ENCODE results near the gene TAOK2. TPM values are rescaled to one million over a fixed set of nuclear protein-coding genes. Genes with fewer than 3 reads are reported as not detected.
A peak's percentile ranks its signal among the peaks of the same experiment; 100 is the strongest.

Gene TAOK2
- total RNA-seq, 1 donor from 2014 or later: 36.5 TPM

DNA sequence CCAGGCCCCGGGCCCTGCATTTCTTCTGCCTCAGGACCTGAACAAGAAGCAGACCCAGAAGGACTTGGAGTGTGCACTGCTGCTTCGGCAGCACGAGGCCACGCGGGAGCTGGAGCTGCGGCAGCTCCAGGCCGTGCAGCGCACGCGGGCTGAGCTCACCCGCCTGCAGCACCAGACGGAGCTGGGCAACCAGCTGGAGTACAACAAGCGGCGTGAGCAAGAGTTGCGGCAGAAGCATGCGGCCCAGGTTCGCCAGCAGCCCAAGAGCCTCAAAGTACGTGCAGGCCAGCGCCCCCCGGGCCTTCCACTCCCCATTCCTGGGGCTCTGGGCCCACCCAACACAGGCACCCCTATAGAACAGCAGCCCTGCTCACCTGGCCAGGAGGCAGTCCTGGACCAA lies 12.6 kb downstream of the TAOK2 start:
- H3K4me1 Mint-ChIP-seq (ENCODE audit: low read depth): no peaks in the 10 kb centered on the region
- H3K4me3 Mint-ChIP-seq (ENCODE audit: low read depth): no peak overlapping the region
- H3K27ac Mint-ChIP-seq: no peak overlapping the region
- no peak for DNase-seq (ENCODE audit: low spot score)
- no peaks in the 10 kb centered on the region for H3K27me3 Mint-ChIP-seq (ENCODE audit: low read depth)
- H3K9me3 Mint-ChIP-seq: no peaks in the 10 kb centered on the region
- intact Hi-C loops (cut with micrococcal nuclease): no loop called here
- H3K36me3 Mint-ChIP-seq (ENCODE audit: low read depth): peaks cover 71% of the 10 kb centered on the region

DNA sequence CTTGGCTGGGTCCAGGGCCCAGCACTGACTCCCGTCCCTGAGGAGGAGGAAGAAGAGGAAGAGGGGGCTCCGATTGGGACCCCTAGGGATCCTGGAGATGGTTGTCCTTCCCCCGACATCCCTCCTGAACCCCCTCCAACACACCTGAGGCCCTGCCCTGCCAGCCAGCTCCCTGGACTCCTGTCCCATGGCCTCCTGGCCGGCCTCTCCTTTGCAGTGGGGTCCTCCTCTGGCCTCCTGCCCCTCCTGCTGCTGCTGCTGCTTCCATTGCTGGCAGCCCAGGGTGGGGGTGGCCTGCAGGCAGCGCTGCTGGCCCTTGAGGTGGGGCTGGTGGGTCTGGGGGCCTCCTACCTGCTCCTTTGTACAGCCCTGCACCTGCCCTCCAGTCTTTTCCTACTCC lies 13.3 kb downstream of the TAOK2 start:
- Mint-ChIP-seq H3K4me3 (ENCODE audit: low read depth) (no peak overlapping the region), H3K27ac (no peak overlapping the region), H3K4me1 (ENCODE audit: low read depth) (no peaks in the 10 kb centered on the region), H3K36me3 (ENCODE audit: low read depth) (peaks cover 73% of the 10 kb centered on the region), H3K27me3 (ENCODE audit: low read depth) (no peaks in the 10 kb centered on the region), H3K9me3 (no peaks in the 10 kb centered on the region)
- intact Hi-C loops (cut with micrococcal nuclease): no loop called here
- DNase-seq (ENCODE audit: low spot score): no peak

DNA sequence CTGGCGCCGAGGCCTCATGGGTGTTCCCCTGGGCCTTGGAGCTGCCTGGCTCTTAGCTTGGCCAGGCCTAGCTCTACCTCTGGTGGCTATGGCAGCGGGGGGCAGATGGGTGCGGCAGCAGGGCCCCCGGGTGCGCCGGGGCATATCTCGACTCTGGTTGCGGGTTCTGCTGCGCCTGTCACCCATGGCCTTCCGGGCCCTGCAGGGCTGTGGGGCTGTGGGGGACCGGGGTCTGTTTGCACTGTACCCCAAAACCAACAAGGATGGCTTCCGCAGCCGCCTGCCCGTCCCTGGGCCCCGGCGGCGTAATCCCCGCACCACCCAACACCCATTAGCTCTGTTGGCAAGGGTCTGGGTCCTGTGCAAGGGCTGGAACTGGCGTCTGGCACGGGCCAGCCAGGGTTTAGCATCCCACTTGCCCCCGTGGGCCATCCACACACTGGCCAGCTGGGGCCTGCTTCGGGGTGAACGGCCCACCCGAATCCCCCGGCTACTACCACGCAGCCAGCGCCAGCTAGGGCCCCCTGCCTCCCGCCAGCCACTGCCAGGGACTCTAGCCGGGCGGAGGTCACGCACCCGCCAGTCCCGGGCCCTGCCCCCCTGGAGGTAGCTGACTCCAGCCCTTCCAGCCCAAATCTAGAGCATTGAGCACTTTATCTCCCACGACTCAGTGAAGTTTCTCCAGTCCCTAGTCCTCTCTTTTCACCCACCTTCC lies 13.9 kb downstream of the TAOK2 start:
- intact Hi-C loops (cut with micrococcal nuclease): no loop called here
- H3K27ac Mint-ChIP-seq: no peak overlapping the region
- no peaks in the 10 kb centered on the region for H3K9me3 Mint-ChIP-seq
- no peak overlapping the region for H3K4me3 Mint-ChIP-seq (ENCODE audit: low read depth)
- no peaks in the 10 kb centered on the region for H3K4me1 Mint-ChIP-seq (ENCODE audit: low read depth)
- no peaks in the 10 kb centered on the region for H3K27me3 Mint-ChIP-seq (ENCODE audit: low read depth)
- peaks cover 73% of the 10 kb centered on the region for H3K36me3 Mint-ChIP-seq (ENCODE audit: low read depth)
- DNase-seq (ENCODE audit: low spot score): no peak

DNA sequence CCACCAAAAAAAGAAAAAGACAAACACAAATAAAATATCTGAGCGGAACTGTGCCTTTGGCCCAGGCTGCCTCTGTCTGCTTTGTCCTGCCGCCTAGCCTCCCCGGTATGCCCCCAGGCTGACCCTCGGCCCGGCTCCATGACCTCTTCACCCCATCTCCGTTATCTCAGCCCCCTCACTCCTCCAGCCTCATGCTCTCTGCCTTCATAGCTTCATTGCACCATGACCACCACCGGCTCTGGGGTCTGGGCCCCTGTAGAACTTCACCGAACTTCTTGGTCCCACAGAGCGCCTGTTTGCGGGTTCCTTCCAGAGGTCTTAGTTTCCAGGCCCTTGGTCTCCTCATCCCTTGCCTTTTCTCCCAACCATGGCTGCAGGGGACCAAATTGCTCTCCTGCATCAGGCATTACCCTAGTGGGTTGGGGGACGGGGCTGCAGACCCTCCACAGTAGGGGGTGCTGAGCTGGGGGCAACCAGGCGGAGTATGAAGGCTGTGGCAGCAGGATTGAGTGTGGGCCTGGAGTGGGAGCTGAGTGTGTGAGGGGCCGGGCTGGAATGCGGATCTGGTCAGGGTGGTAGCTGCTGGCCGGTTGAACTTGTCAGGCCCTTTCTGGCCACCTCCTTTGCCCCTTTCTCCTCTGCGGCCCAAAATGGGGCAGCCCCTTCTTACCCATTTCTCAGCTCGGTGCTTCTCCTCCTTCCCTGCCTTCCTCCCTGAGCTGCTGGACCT lies 14.8 kb downstream of the TAOK2 start:
- Mint-ChIP-seq H3K4me1 (ENCODE audit: low read depth) (no peaks in the 10 kb centered on the region), H3K9me3 (no peaks in the 10 kb centered on the region), H3K36me3 (ENCODE audit: low read depth) (peaks cover 71% of the 10 kb centered on the region), H3K27me3 (ENCODE audit: low read depth) (no peaks in the 10 kb centered on the region), H3K27ac (no peak overlapping the region), H3K4me3 (ENCODE audit: low read depth) (no peak overlapping the region)
- intact Hi-C loops (cut with micrococcal nuclease): no loop called here
- no peak for DNase-seq (ENCODE audit: low spot score)

DNA sequence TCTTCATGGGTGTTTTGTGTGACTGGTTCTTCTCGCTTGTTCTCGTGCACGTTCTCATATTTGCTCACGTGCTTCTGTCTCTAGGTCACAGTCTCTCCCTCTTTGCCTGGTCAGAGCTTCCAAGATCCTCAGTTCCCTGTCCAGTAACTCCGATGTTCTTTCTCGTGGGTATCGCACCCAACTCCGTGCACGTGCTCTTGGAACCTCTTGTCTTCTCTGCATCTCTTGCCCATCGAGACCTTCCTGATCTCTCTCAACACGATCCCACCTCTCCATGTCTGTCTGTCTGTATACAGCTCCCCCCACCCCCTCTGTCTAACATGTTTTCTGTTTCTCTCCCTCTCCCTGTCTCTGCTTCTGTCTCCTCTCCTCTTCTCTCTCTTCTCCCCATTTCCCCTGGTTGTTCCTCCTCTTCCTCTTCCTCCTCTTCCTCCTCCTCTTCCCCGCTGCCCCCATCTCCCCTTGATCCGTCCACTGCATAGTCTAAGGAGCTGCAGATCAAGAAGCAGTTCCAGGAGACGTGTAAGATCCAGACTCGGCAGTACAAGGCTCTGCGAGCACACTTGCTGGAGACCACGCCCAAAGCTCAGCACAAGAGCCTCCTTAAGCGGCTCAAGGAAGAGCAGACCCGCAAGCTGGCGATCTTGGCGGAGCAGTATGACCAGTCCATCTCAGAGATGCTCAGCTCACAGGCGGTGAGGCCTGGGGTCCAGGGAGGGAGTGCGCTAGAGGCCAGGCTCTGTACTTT lies 15.6 kb downstream of the TAOK2 start:
- intact Hi-C loops (cut with micrococcal nuclease): no loop called here
- Mint-ChIP-seq H3K9me3 (no peaks in the 10 kb centered on the region), H3K4me1 (ENCODE audit: low read depth) (peaks cover 5% of the 10 kb centered on the region), H3K4me3 (ENCODE audit: low read depth) (no peak overlapping the region), H3K27ac (no peak overlapping the region), H3K27me3 (ENCODE audit: low read depth) (no peaks in the 10 kb centered on the region), H3K36me3 (ENCODE audit: low read depth) (peaks cover 69% of the 10 kb centered on the region)
- no peak for DNase-seq (ENCODE audit: low spot score)

DNA sequence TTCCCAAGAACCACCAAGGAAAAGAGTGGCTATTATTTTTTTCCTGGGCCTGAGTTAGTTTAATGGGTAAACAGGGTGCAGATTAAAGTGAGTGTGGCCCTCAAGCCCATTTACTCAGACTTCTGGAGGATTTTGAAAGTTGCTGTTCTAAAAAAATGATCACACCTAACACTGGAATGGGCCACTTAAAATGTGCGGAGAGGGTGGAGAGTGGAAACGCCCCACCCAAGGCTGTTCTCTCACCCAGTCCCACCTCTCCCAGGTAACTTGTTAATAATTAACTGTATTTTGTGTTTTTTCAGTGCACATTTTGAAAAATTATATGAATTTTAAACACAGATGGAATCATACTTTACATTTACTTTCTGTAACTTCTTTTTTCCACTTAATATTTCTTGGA lies 16.4 kb downstream of the TAOK2 start:
- intact Hi-C loops (cut with micrococcal nuclease): loop anchor here (10.0 kb wide), 1 partner anchor 125 kb away; the partner anchor contains the start of gene CDIPT
- no peak overlapping the region for H3K4me3 Mint-ChIP-seq (ENCODE audit: low read depth)

DNA sequence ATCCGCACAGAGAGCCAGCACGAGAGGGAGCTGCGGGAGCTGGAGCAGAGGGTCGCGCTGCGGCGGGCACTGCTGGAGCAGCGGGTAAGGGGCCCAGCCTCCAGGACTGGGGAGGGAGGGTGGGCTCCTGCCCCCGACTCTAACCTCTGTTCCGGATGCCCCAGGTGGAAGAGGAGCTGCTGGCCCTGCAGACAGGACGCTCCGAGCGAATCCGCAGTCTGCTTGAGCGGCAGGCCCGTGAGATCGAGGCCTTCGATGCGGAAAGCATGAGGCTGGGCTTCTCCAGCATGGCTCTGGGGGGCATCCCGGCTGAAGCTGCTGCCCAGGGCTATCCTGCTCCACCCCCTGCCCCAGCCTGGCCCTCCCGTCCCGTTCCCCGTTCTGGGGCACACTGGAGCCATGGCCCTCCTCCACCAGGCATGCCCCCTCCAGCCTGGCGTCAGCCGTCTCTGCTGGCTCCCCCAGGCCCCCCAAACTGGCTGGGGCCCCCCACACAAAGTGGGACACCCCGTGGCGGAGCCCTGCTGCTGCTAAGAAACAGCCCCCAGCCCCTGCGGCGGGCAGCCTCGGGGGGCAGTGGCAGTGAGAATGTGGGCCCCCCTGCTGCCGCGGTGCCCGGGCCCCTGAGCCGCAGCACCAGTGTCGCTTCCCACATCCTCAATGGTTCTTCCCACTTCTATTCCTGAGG lies 17.4 kb downstream of the TAOK2 start:
- Mint-ChIP-seq H3K27ac (no peak overlapping the region), H3K36me3 (ENCODE audit: low read depth) (peaks cover 63% of the 10 kb centered on the region), H3K9me3 (no peaks in the 10 kb centered on the region), H3K4me1 (ENCODE audit: low read depth) (peaks cover 13% of the 10 kb centered on the region), H3K4me3 (ENCODE audit: low read depth) (no peak overlapping the region), H3K27me3 (ENCODE audit: low read depth) (no peaks in the 10 kb centered on the region)
- no peak for DNase-seq (ENCODE audit: low spot score)
- intact Hi-C loops (cut with micrococcal nuclease): loop anchor here (10.0 kb wide), 1 partner anchor 126 kb away; the partner anchor contains the start of gene CDIPT

More for the DNA sequence above, 16.4 kb downstream of the TAOK2 start:
- no peak for DNase-seq (ENCODE audit: low spot score)
- H3K9me3 Mint-ChIP-seq: no peaks in the 10 kb centered on the region
- peaks cover 69% of the 10 kb centered on the region for H3K36me3 Mint-ChIP-seq (ENCODE audit: low read depth)
- H3K27me3 Mint-ChIP-seq (ENCODE audit: low read depth): no peaks in the 10 kb centered on the region
- no peak overlapping the region for H3K27ac Mint-ChIP-seq
- H3K4me1 Mint-ChIP-seq (ENCODE audit: low read depth): peaks cover 13% of the 10 kb centered on the region

DNA sequence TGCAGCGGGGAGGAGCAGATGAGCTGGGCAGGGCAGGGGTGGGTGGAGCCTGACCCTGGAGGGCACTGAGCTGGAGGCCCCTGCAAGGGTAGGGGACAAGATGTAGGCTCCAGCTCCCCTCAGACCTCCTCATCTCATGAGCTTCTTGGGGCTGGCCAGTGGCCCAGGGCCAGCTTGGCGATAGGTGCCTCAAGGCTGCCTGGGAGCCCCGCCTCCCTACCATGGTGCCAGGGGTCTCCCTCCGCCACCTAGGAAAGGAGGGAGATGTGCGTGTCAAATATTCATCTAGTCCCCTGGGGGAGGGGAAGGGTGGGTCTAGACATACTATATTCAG lies 17.9 kb downstream of the TAOK2 start:
- H3K27ac Mint-ChIP-seq: no peak overlapping the region
- H3K36me3 Mint-ChIP-seq (ENCODE audit: low read depth): peaks cover 64% of the 10 kb centered on the region
- peaks cover 13% of the 10 kb centered on the region for H3K4me1 Mint-ChIP-seq (ENCODE audit: low read depth)
- DNase-seq (ENCODE audit: low spot score): no peak
- H3K4me3 Mint-ChIP-seq (ENCODE audit: low read depth): no peak overlapping the region
- no peaks in the 10 kb centered on the region for H3K9me3 Mint-ChIP-seq
- no peaks in the 10 kb centered on the region for H3K27me3 Mint-ChIP-seq (ENCODE audit: low read depth)
- intact Hi-C loops (cut with micrococcal nuclease): loop anchor here (10.0 kb wide), 1 partner anchor 127 kb away; the partner anchor contains the start of gene CDIPT

DNA sequence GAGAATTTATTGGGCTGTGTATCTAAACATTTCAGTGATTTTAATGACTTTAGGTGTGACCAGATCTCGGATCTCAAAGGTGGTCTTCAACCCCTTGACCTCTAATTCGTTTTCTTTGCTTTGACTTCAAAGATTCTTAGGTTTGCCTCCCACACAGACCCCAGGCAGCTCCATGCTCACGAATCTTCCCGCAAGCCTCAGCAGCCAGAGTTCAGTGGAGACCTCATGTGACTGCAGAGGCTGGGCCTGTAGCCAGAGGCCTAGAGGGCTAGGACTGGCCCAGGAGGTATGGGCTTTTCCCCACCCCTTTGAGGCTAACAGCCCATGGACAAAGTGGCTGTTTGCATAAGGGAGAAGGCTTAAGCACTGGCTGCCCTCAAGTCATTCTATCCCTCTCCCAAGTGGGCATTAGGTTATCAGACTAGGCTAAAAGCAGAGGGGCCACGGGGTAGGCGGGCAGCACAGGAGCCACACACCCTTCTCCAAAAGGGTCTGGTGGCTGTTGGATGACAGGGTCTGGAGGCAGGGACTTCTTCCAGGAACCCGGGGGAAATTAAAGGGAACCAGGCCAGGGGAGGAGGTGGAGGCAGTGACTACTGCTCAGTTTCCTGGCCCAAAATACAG lies 18.8 kb downstream of the TAOK2 start:
- Mint-ChIP-seq H3K4me1 (ENCODE audit: low read depth) (peaks cover 18% of the 10 kb centered on the region), H3K27ac (no peak overlapping the region), H3K36me3 (ENCODE audit: low read depth) (peaks cover 67% of the 10 kb centered on the region), H3K27me3 (ENCODE audit: low read depth) (no peaks in the 10 kb centered on the region), H3K9me3 (no peaks in the 10 kb centered on the region), H3K4me3 (ENCODE audit: low read depth) (no peak overlapping the region)
- no peak for DNase-seq (ENCODE audit: low spot score)
- intact Hi-C loops (cut with micrococcal nuclease): loop anchor here (10.0 kb wide), 1 partner anchor 128 kb away; the partner anchor contains the start of gene CDIPT

DNA sequence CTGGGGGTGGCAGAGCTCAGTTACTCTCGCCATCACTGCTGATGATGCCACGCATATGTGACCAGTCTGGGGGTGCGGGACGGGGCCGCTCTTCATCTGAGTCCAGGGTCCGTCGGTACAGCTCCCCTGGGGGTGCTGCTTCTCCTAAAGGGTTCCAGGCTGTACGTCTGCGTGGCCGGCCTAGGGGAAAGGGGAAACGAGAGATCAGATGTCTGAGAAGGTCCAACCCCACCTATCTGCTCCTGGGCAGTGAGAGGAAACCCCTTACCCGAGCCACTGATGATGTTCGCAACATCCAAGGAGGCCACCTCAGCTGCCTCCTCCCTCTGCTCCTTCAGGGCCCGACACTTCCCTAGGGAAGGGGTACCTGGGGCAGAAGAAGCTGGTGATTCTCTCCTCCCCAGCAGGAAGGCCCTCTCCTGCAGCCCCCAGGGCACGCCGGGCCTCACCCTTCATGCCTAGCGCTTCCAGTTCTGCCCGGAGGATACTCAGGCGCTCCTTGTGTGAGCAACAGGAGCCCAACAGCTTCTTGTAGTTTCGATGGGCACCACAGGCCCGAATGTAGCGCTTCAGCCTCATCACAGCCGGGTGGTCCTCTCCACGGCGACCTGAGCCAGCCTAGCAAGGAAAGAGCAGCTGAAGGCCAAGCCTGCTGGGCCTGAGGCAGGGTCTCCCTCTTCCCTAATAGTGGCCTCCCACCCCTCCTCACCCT lies 19.7 kb downstream of the TAOK2 start:
- no peaks in the 10 kb centered on the region for H3K9me3 Mint-ChIP-seq
- no peak for DNase-seq (ENCODE audit: low spot score)
- H3K4me1 Mint-ChIP-seq (ENCODE audit: low read depth): peaks cover 20% of the 10 kb centered on the region
- H3K4me3 Mint-ChIP-seq (ENCODE audit: low read depth): peak overlapping the region; percentile 98
- intact Hi-C loops (cut with micrococcal nuclease): loop anchor here (10.0 kb wide), 1 partner anchor 129 kb away; the partner anchor contains the start of gene CDIPT
- H3K36me3 Mint-ChIP-seq (ENCODE audit: low read depth): peaks cover 70% of the 10 kb centered on the region
- no peak overlapping the region for H3K27ac Mint-ChIP-seq
- no peaks in the 10 kb centered on the region for H3K27me3 Mint-ChIP-seq (ENCODE audit: low read depth)

DNA sequence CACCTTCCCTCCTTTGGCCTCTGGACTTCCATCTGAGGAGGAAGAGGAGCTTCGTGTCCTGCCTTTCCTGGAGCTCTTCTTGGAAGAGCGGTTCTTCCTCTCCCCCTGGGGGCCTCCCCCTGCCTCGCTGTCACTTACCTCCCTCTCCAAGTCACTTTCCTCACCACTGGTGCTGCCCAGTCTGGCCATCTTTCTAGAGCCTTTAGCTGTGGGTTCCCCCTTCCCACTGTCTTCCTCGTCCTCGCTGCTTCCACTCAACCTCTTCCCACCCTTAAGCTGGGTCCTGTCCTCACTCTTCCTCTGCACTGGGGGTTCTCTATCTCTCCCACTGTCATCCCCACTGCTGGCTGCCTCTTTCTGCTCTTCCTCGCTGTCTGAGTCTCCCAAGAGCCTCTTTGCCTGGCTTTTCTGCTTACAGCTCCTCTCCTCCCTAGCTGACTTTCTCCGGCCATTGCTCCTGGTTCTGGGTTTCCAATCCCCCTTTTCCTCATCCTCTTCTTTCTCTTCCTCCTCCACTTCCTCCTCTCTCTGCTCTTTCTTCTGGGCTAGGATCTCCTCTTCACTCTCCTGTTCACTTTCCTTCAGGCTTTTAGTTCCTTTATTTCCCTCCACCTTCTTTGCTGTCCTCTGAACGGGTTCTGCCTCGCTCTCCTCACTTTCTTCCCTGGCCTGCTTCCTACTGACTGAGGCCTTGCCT lies 20.4 kb downstream of the TAOK2 start:
- intact Hi-C loops (cut with micrococcal nuclease): loop anchor here (10.0 kb wide), 1 partner anchor 129 kb away; the partner anchor contains the start of gene CDIPT
- Mint-ChIP-seq H3K9me3 (no peaks in the 10 kb centered on the region), H3K4me1 (ENCODE audit: low read depth) (peaks cover 22% of the 10 kb centered on the region), H3K36me3 (ENCODE audit: low read depth) (peaks cover 70% of the 10 kb centered on the region), H3K27me3 (ENCODE audit: low read depth) (no peaks in the 10 kb centered on the region), H3K4me3 (ENCODE audit: low read depth) (peak overlapping the region; percentile 98), H3K27ac (peak overlapping the region; percentile 25)
- no peak for DNase-seq (ENCODE audit: low spot score)
